DND-41 (cell line): ENCODE measurements around the gene SERGEF.
A peak's percentile ranks its signal among the peaks of the same experiment; 100 is the strongest.

ENCODE experiments used
- CTCF ChIP-seq: IDR thresholded peaks from 2 replicates; pipeline ENCODE4 v1.5.1; 2012; ENCODE audit warnings: borderline replicate concordance, low read length, moderate library complexity, mild to moderate bottlenecking; ENCODE audit not compliant: poor library complexity, severe bottlenecking; ENCODE audit errors: extremely low read depth
- EZH2 ChIP-seq: IDR thresholded peaks from 3 replicates; pipeline ENCODE4 v1.6.1; 2012; ENCODE audit warnings: borderline replicate concordance, low read depth, mild to moderate bottlenecking, moderate library complexity, low read length, inconsistent platforms; ENCODE audit not compliant: severe bottlenecking

GRCh38 chr11:17932472-17932871 is 80.4 kb downstream of the SERGEF start:
- TF ChIP-seq EZH2 (no peak), CTCF (peak; percentile 29)
